Activated CD4-positive, CD25-positive, alpha-beta regulatory T cell treated with anti-CD3 and anti-CD28 coated beads, Interleukin-2, amount 50 U/mL, for 16 hours (primary cell): ENCODE measurements around the gene PDCD1.

Experiments used
- DNase-seq: peaks from one replicate; pipeline ENCODE4 v3.0.0-alpha.2; 2020; ENCODE audit warnings: low read depth, low spot score

Gene PDCD1

DNA sequence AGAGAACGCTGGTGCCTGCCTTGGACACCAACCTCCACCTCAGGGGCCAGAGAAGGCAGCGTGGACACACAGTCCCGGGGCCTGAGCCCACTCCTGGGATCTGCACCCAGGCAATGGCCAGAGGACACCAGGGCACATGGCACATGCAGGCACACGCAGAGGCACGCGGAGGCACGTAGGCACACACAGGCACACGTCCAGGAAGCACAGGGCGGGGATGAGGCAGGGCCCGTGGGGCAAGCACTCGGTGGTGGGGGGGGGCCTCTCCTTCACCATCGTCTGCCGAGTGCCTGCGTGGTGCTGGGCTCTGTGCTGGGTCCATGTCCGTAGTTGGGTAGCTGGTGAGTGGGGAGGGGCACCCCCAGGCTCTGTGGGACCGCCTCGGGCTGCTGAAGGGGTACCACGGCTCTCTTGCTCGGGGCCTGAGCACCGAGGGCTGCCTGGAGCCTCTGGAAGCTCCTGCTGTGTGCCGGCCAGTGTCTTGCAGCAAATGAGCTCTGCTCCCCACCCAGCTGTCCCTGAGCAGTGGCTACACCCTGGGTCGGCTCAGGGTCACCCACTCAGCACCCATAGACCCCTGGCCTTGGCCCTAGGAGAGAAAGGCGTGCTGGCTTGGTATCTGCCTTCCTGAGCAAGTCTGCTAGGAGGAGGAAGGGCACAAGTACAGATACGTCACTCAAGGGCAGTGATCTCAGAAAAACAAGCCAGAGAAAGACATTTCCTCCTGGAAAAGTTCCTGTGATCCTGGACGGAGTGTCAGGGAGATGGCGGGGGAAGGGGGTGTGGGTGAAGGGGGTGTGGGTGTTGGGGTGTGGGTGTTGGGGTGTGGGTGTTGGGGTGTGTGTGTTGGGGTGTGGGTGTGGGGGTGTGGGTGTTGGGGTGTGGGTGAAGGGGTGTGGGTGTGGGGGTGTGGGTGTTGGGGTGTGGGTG is 37.3 kb upstream of the PDCD1 start:
- DNase-seq, result no peak

DNA sequence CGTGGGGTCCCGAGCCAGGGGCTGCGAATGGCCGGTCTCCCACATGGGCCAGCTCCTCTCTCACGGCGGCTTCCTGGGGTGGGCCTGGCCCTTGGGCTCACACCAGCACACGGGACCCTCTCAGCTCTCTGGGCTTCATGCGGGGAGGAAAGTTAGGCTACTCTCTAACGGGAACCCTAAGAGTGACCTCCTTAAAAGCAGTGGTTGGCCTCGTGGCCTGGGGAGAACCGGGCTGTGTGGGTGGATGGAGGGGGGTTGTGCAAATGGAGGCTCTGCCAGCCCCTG is 36.7 kb upstream of the PDCD1 start:
- no peak for DNase-seq

DNA sequence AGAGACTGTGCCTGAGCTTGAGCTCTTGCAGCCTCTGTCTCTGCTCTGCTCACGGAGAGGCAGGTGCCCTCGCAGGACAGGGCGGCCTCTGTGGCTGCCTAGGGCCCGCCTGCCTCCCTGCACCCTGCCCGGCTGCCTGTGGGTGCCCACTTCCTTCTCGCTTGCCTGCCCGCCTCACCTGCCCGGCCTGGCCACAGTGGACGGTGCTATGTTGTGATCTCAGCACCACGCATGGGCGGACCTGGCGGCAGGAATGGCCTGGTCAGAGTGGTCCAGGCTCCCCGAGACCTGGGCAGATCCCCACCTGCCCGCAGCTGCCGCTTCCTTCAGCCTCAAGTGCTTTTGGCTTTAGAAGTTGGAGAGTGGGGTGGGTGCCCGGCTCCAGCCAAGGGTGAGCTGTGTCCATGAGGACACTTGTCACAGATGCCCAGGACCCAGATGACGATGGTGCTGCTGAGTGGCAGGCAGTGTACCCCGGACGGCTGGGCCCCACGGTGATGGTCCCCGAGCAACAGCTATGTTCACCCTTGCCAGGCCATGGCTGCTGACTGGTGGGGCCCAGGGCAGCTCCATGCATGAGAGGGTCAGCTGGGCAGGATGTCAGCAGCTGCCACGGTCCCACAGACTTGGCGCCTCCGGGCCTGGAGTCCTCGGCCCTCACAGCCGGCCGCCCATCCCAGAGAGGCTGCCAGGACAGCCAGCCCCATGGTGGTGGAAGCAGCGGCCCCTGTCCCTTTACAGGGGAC is 36.2 kb upstream of the PDCD1 start:
- DNase-seq, result no peak

- no peak for DNase-seq
These were observed 35.5 kb upstream of the PDCD1 start for GRCh38 chr2:241894056-241894641.

GRCh38 chr2:241893265-241893664 is 34.6 kb upstream of the PDCD1 start:
- DNase-seq, result no peak

- no peak for DNase-seq
These were observed 33.8 kb upstream of the PDCD1 start for GRCh38 chr2:241892299-241893137.

DNA sequence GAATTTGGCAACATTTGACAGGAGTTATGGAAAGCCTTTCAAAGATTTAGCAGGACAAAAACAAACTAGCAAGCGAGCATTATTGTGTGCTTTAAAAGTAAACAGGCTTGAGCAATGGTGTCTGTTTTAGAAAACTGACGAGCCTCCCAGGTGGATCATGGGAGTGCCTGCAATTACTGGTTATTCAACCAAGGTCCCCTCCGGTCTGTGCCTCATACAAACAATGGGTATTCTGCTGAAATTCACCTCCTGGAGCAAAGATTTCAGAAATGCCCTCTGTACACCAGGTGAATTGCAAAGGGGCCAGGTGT is 33.2 kb upstream of the PDCD1 start:
- DNase-seq, result no peak

DNA sequence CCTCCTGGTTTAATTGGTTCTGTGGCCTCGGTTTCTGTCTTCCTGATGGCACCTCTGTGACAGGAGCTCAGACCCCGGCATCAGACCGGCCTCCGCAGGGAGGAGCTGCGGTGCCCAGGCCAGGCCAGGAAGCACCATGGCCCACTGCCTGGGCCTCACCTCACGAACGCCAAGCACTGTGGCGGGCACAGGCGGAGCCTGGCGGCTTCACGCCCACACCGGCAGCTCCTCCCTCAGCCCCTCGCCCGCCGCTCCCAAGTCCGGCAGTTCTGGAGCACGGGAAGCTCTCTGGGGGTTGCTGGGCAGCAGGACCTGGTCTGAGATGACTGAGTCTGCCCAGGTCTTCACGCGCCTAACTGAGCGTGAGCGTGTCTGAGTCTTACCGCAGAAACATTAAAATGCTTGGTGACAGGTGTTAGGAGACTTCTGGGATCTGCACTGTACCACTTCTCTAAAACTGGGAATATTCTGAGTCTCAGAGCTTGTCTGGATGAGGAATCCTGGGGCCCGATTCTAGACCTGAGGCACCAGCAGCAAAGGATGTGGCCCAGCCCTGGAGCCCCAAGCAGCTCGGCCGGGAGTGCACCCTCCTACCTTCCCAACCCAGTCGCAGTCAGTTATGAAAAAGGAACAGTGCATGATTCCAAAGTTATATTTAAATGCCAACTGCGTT is 32.8 kb upstream of the PDCD1 start:
- no peak for DNase-seq

DNA sequence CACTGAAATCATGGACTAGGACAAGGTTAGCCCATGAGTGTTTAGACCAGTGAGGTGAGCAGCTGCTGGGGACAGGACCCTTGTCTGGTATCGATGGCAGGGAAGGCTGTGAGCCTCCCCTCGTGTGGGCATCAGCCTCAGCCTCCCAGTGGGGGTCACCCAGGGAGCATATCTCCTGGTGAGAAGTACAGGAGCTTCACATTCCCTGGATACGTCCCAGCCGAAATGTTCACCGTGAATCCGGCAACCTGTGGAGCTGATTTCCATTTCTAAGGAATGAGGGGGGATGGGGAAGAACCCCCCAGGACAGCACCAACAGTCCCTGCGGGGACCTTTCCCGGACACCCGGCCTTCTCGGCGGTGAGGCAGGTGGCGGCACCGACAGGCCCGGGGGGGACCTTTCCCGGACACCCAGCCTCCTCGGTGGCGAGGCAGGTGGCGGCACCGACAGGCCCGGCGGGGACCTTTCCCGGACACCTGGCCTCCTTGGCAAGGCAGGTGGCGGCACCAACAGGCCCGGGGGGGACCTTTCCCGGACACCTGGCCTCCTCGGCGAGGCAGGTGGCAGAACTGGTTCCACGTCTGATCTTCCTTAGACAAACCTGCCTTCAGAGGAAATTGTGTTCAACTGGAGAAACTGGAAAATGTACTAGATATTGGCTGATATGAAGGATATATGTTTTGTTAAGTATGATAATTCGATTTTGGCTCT is 32.0 kb upstream of the PDCD1 start:
- DNase-seq, result no peak

DNA sequence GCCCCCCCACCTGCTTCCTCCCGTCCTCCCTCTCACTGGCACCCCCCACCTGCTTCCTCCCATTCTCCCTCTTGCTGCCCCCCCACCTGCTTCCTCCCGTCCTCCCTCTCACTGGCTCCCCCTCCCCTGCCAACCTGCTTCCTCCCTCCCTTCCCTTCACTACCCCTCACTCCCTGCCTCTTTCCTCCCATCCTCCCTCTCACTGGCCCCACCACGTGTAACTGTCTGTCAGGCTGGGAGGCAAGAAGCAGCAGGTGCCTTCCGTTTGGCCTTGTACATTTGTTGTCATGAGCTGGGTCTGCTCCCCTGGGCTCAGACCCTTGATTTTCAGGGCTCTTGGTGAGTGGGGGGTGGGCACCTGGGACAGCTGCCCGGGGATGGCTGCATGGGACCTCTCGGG is 29.9 kb upstream of the PDCD1 start:
- no peak for DNase-seq

GRCh38 chr2:241887806-241888522 is 29.3 kb upstream of the PDCD1 start:
- DNase-seq, result no peak

GRCh38 chr2:241886840-241887447 is 28.2 kb upstream of the PDCD1 start:
- no peak for DNase-seq

GRCh38 chr2:241885946-241886643 is 27.4 kb upstream of the PDCD1 start:
- no peak for DNase-seq

DNA sequence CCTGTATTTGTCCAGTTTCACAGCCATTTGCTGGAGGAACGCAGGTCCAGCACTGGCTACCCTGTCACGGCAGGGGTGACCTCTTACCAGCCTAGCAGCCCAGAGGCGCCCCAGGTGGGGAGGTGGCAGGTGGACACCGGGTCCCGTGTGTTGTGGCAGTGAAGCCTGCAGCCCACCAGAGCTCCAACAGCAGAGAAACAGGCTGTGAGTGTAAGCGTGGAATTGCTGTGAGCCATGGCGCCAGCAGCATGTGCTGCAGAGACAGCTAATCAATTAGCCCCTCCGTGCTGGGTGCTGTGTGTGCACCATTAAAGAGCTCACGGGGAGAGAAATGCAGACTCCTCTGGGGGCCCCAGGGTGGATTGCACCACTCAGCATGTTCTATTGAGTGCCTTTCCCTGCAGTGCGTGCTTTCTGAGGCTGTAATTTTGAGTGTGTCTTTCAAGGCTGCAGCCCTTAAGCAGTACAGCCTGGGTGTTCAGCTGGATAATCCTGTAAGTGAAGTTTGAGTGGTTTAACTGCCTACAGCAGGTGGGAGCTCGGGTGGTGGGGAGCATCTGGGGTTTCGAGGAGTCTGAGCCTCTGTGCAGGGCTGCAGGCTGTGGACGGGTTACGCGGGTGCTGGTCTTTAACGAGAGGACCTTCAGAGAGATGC is 26.7 kb upstream of the PDCD1 start:
- no peak for DNase-seq

DNA sequence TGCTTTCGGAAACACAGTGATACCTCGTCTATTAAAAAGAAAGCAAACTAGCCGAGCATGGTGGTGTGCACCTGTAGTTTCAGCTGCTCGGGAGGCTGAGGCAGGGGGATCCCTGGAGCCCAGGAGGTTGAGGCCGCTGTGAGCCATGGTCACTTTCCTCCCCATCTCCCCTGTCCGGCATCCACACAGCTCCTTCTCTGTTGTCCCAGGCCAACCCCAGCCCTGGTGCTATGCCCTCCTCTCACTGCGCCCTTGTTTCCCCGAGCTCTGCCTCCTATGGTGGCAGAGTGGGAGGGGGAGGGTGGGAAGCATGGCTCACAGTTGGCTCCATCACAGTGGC is 26.2 kb upstream of the PDCD1 start:
- no peak for DNase-seq

GRCh38 chr2:241882091-241882625 is 23.5 kb upstream of the PDCD1 start:
- no peak for DNase-seq

- no peak for DNase-seq
These were observed 21.8 kb upstream of the PDCD1 start for GRCh38 chr2:241880311-241881073.

DNA sequence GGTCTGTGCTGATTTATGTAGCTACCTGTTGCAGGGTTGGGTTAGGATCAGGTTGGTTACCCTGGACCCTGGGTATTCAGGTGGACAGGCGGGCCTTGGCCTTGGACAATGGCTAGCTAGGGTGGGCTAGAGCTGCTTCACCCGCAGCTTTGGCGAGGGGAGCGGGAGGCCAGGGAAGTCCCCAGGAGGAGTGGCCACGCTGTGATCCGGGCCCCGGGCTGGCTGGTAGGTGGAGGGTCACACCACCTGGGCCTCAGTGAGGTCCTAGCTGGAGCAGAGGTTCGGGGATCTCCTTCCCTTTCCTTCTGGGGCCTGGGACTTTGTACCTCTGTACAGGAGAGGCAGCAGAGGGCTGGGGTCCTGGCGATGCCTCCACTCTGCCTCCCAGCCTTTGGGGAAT is 20.6 kb upstream of the PDCD1 start:
- DNase-seq, result no peak
